ENCODE measurements around the gene EFNA1.

- TF ChIP-seq EP300 (conservative IDR thresholded peaks at IDR 0.05; ENCODE audit: poor library complexity, severe bottlenecking) (no peak), CTCF (IDR thresholded peaks at IDR 0.05; ENCODE audit: poor library complexity, severe bottlenecking) (no peak), MXI1 (conservative IDR thresholded peaks at IDR 0.05; ENCODE audit: poor library complexity, severe bottlenecking) (no peak), EZH2 (IDR thresholded peaks at IDR 0.05; ENCODE audit: borderline replicate concordance, insufficient read depth, low read length, poor library complexity, severe bottlenecking) (no peak), POLR2AphosphoS5 (IDR thresholded peaks at IDR 0.05) (no peak), RAD21 (conservative IDR thresholded peaks at IDR 0.05) (no peak), TAF1 (IDR thresholded peaks at IDR 0.05; ENCODE audit: low read depth) (no peak), REST (IDR thresholded peaks at IDR 0.05; ENCODE audit: borderline replicate concordance) (no peak)
Measured at GRCh38 chr1:155134880-155135414, 7.3 kb downstream of the EFNA1 start.

Data from neural cell (in vitro differentiated cells).